WTC11 (cell line): ENCODE data around the gene TANC1.

ENCODE experiments used
- ATF1 ChIP-seq: sonication (generic); formaldehyde crosslinking; IDR thresholded peaks from 2 replicates; pipeline ENCODE4 v1.8.1; 2023; ENCODE audit warnings: mild to moderate bottlenecking, moderate library complexity, missing genetic modification reagents
- CREM ChIP-seq: sonication (generic); formaldehyde crosslinking; IDR thresholded peaks from 2 replicates; pipeline ENCODE4 v1.8.1; 2022; ENCODE audit warnings: mild to moderate bottlenecking, missing genetic modification reagents, moderate library complexity
- CTCF ChIP-seq: fragments of 200-600 bp; IDR thresholded peaks from 2 replicates; pipeline ENCODE4 v1.8.0; 2022; ENCODE audit warnings: antibody characterized with exemption
- FOXJ3 ChIP-seq: sonication (generic); formaldehyde crosslinking; IDR thresholded peaks from 2 replicates; pipeline ENCODE4 v1.9.0; 2021; ENCODE audit warnings: missing genetic modification reagents, mild to moderate bottlenecking, borderline replicate concordance
- JUN ChIP-seq: sonication (generic); formaldehyde crosslinking; IDR thresholded peaks from 2 replicates; pipeline ENCODE4 v1.8.0; 2023; ENCODE audit warnings: mild to moderate bottlenecking, missing genetic modification reagents
- PREB ChIP-seq: sonication (generic); formaldehyde crosslinking; IDR thresholded peaks from 2 replicates; pipeline ENCODE4 v1.8.1; 2022; ENCODE audit warnings: mild to moderate bottlenecking, missing genetic modification reagents, moderate library complexity, borderline replicate concordance
- STAT6 ChIP-seq: sonication (generic); formaldehyde crosslinking; conservative IDR thresholded peaks from 2 replicates; pipeline ENCODE4 v1.8.1; 2023; ENCODE audit warnings: mild to moderate bottlenecking, low read depth, missing genetic modification reagents, moderate library complexity
- TCF7 ChIP-seq: sonication (generic); formaldehyde crosslinking; IDR thresholded peaks from 2 replicates; pipeline ENCODE4 v1.8.0; 2022; ENCODE audit warnings: mild to moderate bottlenecking, low read depth, missing genetic modification reagents, moderate library complexity
- TF ChIP-seq, protein P1 (sequence below): fragments of 250-450 bp; sonication (Bioruptor Pico); conservative IDR thresholded peaks from 2 replicates; pipeline ENCODE4 v1.9.0; 2021; ENCODE audit warnings: mild to moderate bottlenecking
- TF ChIP-seq, protein P2 (sequence below): sonication (generic); formaldehyde crosslinking; IDR thresholded peaks from 2 replicates; pipeline ENCODE4 v1.8.0; 2023; ENCODE audit warnings: mild to moderate bottlenecking, missing genetic modification reagents
- TF ChIP-seq, protein P3 (sequence below): sonication (generic); formaldehyde crosslinking; IDR thresholded peaks from 2 replicates; pipeline ENCODE4 v1.8.1; 2023; ENCODE audit warnings: mild to moderate bottlenecking, moderate library complexity, missing genetic modification reagents
- TF ChIP-seq, protein P4 (sequence below): sonication (generic); formaldehyde crosslinking; IDR thresholded peaks from 2 replicates; pipeline ENCODE4 v1.8.0; 2022; ENCODE audit warnings: mild to moderate bottlenecking, missing genetic modification reagents
- TF ChIP-seq, protein P5 (sequence below): sonication (generic); formaldehyde crosslinking; IDR thresholded peaks from 2 replicates; pipeline ENCODE4 v1.8.1; 2022; ENCODE audit warnings: low read depth, mild to moderate bottlenecking, moderate library complexity, missing genetic modification reagents, borderline replicate concordance

- TF ChIP-seq PREB, result no peak
- TF ChIP-seq CTCF, result no peak
- TF ChIP-seq, protein P1, sequence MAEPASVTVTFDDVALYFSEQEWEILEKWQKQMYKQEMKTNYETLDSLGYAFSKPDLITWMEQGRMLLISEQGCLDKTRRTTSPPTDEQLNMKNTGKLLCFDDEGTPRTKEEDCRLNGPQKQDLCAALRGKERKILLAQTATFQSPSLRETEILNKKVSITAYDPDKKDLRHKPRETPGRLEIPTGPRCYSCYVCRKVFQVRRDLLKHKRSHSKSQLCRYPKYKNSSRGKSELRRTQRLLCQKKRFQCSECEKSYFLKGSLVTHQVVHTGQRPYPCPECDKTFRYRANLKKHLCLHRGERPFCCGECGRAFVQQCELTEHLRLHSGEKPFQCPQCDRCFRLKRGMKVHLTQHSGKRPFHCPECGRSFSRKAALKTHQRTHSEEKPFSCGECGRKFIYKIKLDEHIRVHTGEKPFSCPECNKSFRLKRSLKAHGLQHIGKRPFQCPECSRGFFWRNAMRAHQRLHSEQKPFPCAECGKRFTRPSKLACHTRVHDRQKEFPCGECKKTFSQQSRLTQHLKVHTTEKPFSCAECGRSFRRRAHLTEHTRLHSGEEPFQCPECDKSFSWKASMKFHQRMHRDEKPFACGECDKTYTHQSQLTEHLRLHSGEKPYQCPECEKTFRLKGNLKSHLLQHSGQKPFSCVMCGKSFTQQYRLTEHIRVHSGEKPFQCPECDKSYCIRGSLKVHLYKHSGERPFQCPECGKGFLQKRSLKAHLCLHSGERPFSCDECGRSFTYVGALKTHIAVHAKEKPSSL (CRISPR knock-in tag), result no peak
- no peak for TF ChIP-seq CREM (CRISPR knock-in tag)
- no peak for TF ChIP-seq JUN (CRISPR knock-in tag)
- no peak for TF ChIP-seq FOXJ3 (CRISPR knock-in tag)
- TF ChIP-seq, protein P2, sequence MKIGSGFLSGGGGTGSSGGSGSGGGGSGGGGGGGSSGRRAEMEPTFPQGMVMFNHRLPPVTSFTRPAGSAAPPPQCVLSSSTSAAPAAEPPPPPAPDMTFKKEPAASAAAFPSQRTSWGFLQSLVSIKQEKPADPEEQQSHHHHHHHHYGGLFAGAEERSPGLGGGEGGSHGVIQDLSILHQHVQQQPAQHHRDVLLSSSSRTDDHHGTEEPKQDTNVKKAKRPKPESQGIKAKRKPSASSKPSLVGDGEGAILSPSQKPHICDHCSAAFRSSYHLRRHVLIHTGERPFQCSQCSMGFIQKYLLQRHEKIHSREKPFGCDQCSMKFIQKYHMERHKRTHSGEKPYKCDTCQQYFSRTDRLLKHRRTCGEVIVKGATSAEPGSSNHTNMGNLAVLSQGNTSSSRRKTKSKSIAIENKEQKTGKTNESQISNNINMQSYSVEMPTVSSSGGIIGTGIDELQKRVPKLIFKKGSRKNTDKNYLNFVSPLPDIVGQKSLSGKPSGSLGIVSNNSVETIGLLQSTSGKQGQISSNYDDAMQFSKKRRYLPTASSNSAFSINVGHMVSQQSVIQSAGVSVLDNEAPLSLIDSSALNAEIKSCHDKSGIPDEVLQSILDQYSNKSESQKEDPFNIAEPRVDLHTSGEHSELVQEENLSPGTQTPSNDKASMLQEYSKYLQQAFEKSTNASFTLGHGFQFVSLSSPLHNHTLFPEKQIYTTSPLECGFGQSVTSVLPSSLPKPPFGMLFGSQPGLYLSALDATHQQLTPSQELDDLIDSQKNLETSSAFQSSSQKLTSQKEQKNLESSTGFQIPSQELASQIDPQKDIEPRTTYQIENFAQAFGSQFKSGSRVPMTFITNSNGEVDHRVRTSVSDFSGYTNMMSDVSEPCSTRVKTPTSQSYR, result no peak
- TF ChIP-seq ATF1 (CRISPR knock-in tag), result no peak
- TF ChIP-seq, protein P3, sequence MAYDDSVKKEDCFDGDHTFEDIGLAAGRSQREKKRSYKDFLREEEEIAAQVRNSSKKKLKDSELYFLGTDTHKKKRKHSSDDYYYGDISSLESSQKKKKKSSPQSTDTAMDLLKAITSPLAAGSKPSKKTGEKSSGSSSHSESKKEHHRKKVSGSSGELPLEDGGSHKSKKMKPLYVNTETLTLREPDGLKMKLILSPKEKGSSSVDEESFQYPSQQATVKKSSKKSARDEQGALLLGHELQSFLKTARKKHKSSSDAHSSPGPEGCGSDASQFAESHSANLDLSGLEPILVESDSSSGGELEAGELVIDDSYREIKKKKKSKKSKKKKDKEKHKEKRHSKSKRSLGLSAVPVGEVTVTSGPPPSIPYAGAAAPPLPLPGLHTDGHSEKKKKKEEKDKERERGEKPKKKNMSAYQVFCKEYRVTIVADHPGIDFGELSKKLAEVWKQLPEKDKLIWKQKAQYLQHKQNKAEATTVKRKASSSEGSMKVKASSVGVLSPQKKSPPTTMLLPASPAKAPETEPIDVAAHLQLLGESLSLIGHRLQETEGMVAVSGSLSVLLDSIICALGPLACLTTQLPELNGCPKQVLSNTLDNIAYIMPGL (CRISPR knock-in tag), result no peak
- TF ChIP-seq, protein P4, sequence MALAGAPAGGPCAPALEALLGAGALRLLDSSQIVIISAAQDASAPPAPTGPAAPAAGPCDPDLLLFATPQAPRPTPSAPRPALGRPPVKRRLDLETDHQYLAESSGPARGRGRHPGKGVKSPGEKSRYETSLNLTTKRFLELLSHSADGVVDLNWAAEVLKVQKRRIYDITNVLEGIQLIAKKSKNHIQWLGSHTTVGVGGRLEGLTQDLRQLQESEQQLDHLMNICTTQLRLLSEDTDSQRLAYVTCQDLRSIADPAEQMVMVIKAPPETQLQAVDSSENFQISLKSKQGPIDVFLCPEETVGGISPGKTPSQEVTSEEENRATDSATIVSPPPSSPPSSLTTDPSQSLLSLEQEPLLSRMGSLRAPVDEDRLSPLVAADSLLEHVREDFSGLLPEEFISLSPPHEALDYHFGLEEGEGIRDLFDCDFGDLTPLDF (CRISPR knock-in tag), result no peak
- TF ChIP-seq TCF7 (CRISPR knock-in tag), result no peak
- TF ChIP-seq STAT6 (CRISPR knock-in tag), result no peak
- TF ChIP-seq, protein P5, sequence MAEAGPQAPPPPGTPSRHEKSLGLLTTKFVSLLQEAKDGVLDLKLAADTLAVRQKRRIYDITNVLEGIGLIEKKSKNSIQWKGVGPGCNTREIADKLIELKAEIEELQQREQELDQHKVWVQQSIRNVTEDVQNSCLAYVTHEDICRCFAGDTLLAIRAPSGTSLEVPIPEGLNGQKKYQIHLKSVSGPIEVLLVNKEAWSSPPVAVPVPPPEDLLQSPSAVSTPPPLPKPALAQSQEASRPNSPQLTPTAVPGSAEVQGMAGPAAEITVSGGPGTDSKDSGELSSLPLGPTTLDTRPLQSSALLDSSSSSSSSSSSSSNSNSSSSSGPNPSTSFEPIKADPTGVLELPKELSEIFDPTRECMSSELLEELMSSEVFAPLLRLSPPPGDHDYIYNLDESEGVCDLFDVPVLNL, result no peak
Observed at GRCh38 chr2:159179696-159180095, 211.3 kb downstream of the TANC1 start.
